Tibial nerve (tissue), 4 donors: ENCODE measurements around the gene MPP4.

Experiments used
- EP300 ChIP-seq, 2 donors: sonication (generic); formaldehyde crosslinking; IDR thresholded peaks; one replicate each; pipeline ENCODE4 v1.6.1; 2017; ENCODE audit warnings: antibody characterized with exemption in 2 of 2, mild to moderate bottlenecking in 1 of 2
- POLR2A ChIP-seq, 2 donors: fragments of 450-650 bp; IDR thresholded peaks; one replicate each; pipeline ENCODE4 v1.6.1; 2017; ENCODE audit warnings: antibody characterized with exemption in 2 of 2, mild to moderate bottlenecking in 2 of 2, moderate library complexity in 2 of 2
- TF ChIP-seq, protein P1 (sequence below), 5 experiments: fragments of 200-600 bp in 3 of 5; fragments of 450-650 bp in 2 of 5; sonication (generic) in 3 of 5; IDR thresholded peaks; one replicate each; pipeline ENCODE4 v1.5.1; 2016 to 2019; ENCODE audit warnings: antibody characterized with exemption in 5 of 5, mild to moderate bottlenecking in 3 of 5, moderate library complexity in 2 of 5

DNA sequence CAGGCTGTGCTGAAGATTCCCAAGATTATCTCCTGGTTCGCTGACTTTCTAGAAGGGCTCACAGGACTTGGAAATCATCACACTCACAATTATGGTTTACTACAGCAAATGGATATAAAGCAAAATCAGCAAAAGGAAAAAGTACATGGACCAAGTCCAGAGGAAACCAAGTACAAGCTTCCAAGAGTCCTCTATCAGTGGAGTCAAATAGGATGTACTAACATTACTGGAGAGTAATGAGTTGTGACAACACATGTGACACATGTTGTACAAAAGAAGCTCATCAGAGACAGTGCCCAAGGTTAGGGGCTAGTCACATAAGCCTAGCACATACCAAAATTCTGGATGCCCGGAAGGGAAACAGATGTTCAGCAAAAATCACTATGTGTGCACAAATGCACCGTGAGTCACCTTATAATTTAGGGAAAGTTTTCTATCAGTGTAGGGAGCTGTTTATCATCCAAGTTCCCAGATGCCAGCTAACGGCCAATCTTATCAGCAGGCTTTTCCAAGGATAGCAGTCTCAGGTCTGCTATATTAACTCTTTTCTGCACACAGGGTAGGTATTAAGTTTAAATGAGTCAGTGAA, 64.7 kb downstream of the MPP4 start:
- TF ChIP-seq, protein P1, sequence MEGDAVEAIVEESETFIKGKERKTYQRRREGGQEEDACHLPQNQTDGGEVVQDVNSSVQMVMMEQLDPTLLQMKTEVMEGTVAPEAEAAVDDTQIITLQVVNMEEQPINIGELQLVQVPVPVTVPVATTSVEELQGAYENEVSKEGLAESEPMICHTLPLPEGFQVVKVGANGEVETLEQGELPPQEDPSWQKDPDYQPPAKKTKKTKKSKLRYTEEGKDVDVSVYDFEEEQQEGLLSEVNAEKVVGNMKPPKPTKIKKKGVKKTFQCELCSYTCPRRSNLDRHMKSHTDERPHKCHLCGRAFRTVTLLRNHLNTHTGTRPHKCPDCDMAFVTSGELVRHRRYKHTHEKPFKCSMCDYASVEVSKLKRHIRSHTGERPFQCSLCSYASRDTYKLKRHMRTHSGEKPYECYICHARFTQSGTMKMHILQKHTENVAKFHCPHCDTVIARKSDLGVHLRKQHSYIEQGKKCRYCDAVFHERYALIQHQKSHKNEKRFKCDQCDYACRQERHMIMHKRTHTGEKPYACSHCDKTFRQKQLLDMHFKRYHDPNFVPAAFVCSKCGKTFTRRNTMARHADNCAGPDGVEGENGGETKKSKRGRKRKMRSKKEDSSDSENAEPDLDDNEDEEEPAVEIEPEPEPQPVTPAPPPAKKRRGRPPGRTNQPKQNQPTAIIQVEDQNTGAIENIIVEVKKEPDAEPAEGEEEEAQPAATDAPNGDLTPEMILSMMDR (IDR thresholded peaks at IDR 0.05): no peak
- TF ChIP-seq POLR2A (IDR thresholded peaks at IDR 0.05) (no peak), EP300 (IDR thresholded peaks at IDR 0.05) (no peak)
